GM12891 (cell line): ENCODE results near the gene KCNQ1OT1.

Experiments
- DNase-seq: peaks from one replicate; pipeline ENCODE4 v3.0.0; 2011; ENCODE audit warnings: low spot score; ENCODE audit not compliant: insufficient read length
- FAIRE-seq: peaks from 2 replicates; lab custom pipeline; 2011; peaks lifted over from hg19 to GRCh38; lab: Jason Lieb, UNC
- PAX5 ChIP-seq: IDR thresholded peaks from 2 replicates; pipeline ENCODE4 v1.6.1; 2011; ENCODE audit warnings: low read length, moderate library complexity, mild to moderate bottlenecking; ENCODE audit not compliant: insufficient read depth, severe bottlenecking
- POLR2A ChIP-seq: IDR thresholded peaks from 2 replicates; pipeline ENCODE4 v1.6.1; 2011; ENCODE audit warnings: low read depth, low read length, control low read depth
- POLR2AphosphoS5 ChIP-seq: IDR thresholded peaks from 2 replicates; pipeline ENCODE4 v1.6.1; 2011; ENCODE audit warnings: low read depth, low read length, control low read depth
- POU2F2 ChIP-seq: IDR thresholded peaks from 2 replicates; pipeline ENCODE4 v1.6.1; 2011; ENCODE audit warnings: low read depth, mild to moderate bottlenecking, control low read depth, low read length, moderate library complexity
- SPI1 ChIP-seq: IDR thresholded peaks from 2 replicates; pipeline ENCODE4 v1.6.1; 2011; ENCODE audit warnings: low read depth, low read length, control low read depth
- TAF1 ChIP-seq: IDR thresholded peaks from 2 replicates; pipeline ENCODE4 v1.6.1; 2011; ENCODE audit warnings: low read depth, low read length, control low read depth

KCNQ1OT1 gene

DNA sequence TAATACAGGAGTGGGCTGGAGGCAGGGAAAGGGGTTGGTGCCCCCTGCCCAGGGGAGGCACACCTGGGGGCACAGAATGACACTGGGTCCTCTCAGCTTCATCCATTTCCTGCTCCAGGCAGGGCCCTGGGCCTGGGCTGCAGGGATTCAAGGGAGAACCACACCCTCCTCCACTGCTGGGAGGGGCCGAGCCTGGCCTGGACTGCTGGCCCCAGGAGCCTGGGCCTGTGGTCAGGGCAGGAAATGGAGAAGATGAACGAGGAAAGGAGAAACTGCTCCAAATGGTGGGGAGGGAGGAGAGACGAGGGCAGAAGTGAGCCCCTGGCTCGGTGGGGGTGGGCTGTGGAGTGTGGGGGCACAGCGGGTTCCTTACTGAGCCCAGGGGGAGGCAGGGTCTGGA is 38.1 kb upstream of the KCNQ1OT1 start:
- DNase-seq, result no peak
- TF ChIP-seq POLR2AphosphoS5 (no peak), SPI1 (no peak), TAF1 (no peak), POLR2A (no peak), POU2F2 (no peak), PAX5 (no peak)
- no peak for FAIRE-seq

DNA sequence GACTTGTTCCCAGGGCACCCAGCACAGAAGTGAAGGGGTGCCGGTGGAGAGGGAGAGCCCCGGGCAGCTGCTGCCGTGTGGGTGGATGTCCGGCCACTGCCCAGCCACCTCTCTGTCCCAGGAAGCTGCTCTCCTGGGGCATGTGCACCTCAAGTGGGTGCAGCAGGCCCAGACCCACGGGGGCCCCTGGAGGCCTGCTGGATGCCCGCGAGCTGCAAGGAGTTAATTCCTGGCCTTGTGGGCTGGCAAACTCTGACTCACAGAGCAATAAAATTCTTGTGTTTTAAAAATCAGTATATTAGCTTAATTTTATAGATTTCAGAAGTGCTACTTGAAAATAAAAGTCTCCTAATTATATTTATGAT is 37.4 kb upstream of the KCNQ1OT1 start:
- DNase-seq (no peak), FAIRE-seq (no peak)
- TF ChIP-seq PAX5 (no peak), POU2F2 (no peak), TAF1 (no peak), SPI1 (no peak), POLR2AphosphoS5 (no peak), POLR2A (no peak)

DNA sequence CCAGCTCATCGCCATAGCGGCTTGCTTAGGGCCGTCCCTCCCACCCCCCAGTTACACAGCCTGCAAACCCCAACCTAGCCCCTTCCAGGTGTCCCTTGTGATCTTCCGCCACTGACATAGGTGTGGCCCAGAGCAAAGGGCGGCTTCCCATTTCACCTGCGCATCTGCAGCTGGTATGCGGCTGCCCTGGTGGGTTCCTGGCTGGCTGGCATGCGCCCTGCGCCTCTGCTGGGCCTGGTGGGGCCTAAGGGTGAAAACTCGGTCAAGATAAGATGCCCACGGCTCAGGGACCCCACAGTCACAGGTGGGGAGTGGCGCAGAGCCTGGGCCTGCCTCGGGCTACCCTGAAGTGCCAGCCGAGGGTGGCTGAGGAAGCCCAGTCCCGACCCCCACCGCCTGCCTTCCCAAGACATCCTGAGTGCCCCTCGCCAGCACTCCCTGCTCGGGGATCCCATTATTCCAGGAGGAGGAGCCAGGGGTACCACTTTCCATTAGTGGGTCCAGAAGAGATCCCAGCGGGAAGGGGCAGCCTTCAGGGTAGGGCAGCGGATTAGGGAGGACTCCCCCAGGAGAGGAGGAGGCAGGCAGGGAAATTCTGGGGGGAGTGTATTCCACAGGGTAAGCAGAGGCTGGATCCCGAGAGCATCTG is 36.9 kb upstream of the KCNQ1OT1 start:
- no peak for DNase-seq
- no peak for TF ChIP-seq PAX5
- TF ChIP-seq SPI1, result no peak
- no peak for TF ChIP-seq POLR2A
- no peak for TF ChIP-seq TAF1
- no peak for TF ChIP-seq POLR2AphosphoS5
- TF ChIP-seq POU2F2, result no peak
- no peak for FAIRE-seq

- TF ChIP-seq POU2F2 (no peak), PAX5 (no peak), POLR2AphosphoS5 (no peak), SPI1 (no peak), POLR2A (no peak), TAF1 (no peak)
- no peak for DNase-seq
- no peak for FAIRE-seq
Observed at GRCh38 chr11:2735053-2735589, 35.3 kb upstream of the KCNQ1OT1 start.

DNA sequence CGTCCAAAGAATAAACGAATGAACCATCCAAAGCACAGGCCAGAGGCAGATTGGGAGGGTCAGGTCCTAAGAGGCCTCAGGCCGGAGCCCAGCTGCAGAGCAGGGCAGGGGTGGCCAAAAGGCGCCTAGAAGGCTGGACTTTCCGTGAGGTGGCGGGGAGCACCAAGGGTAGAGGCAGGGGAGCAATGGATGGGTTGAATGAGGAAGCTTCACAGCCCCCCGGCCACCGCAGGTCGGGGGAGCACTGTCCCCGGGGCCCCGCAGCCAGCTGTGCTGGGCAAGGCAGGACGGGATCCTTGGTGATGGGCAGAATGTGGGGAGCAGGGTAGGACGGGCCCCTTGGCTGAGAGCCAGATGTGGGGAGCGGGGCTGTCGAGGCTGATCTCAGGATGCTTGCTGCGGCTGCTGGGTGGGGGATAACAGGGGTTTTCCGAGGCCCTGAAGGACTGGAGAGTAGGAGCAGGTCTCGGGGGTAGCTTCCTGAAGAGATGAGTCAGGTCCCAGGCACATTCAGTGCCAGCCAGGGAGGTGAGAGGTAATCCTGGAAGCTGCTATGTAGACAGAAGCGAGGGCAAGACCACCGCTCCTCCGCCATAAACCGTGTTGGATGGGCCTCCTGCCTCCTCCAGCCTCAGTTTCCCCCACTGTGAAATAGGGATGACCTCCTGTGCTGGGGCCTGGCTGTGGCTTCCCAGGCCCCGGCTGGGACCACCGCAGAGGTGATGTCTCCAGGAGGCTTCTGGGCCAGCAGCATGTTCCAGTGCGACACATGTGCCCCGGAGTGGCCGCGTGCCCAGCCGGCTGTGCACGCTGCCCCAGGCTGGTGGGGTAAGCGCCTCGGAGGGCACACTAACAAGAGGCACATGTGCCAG is 34.6 kb upstream of the KCNQ1OT1 start:
- no peak for FAIRE-seq
- TF ChIP-seq POLR2AphosphoS5 (no peak), TAF1 (no peak), SPI1 (no peak), POU2F2 (no peak), PAX5 (no peak), POLR2A (no peak)
- DNase-seq, result no peak

DNA sequence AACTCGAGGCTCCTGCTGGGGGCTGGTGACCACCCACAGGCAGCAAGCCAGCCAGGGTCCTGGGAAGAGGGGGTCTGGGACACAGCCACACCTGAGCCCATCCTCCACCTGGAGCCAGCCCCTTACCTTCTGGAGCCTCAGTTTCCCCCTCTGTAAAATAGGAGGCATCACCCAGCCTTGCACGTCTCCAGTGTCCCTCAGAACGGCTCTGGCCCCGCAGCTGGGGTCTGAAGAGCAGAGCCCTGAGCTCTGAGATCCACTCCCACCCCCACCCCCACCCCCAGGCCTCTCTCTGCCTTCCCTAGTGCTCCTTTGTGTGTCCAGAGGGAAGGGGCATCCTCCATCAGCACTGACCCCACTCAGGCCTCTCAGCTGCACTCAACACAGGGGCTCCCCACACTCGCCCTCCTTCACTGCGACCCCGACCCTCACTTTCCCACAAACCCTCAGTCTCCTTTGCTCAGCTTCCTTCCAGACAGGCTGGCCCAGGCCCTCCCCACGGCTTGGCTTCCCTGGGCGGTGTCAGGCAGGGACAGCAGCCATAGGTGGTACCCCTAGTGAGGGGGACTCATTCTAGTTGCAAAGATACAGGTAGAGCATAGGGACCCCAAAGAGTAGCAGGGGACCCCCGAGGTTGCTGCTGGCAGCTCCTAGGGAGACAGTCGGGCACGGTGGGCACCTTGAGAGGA is 33.3 kb upstream of the KCNQ1OT1 start:
- no peak for FAIRE-seq
- no peak for TF ChIP-seq POU2F2
- no peak for TF ChIP-seq TAF1
- TF ChIP-seq POLR2A, result no peak
- no peak for TF ChIP-seq PAX5
- TF ChIP-seq SPI1, result no peak
- no peak for TF ChIP-seq POLR2AphosphoS5
- DNase-seq, result no peak

- DNase-seq (no peak), FAIRE-seq (no peak)
- TF ChIP-seq SPI1 (no peak), PAX5 (no peak), POLR2A (no peak), POLR2AphosphoS5 (no peak), POU2F2 (no peak), TAF1 (no peak)
Observed at GRCh38 chr11:2732261-2732939, 32.6 kb upstream of the KCNQ1OT1 start.

GRCh38 chr11:2731130-2732125 is 31.6 kb upstream of the KCNQ1OT1 start:
- FAIRE-seq, result no peak
- no peak for TF ChIP-seq PAX5
- TF ChIP-seq POLR2AphosphoS5, result no peak
- DNase-seq, result no peak
